Ovary (tissue), 3 donors: ENCODE measurements around the gene HNRNPA2B1.
"Not testable (repeated sequence)": the region's sequence is repeated elsewhere in the genome, so short reads cannot be mapped to it uniquely, and the experiment has no call there.

ENCODE experiments used
- EP300 ChIP-seq: sonication (generic); formaldehyde crosslinking; IDR thresholded peaks from one replicate; pipeline ENCODE4 v1.6.1; 2017; ENCODE audit warnings: antibody characterized with exemption
- POLR2A ChIP-seq: fragments of 450-650 bp; IDR thresholded peaks from one replicate; pipeline ENCODE4 v1.6.1; 2017; ENCODE audit warnings: antibody characterized with exemption, mild to moderate bottlenecking, moderate library complexity
- TF ChIP-seq, protein P1 (sequence below), 3 donors: fragments of 450-650 bp in 2 of 3; fragments of 200-600 bp in 1 of 3; IDR thresholded peaks; one replicate each; pipeline versions ENCODE4 v1.5.1 to v1.8.0; 2016 to 2022; ENCODE audit warnings: antibody characterized with exemption in 3 of 3, mild to moderate bottlenecking in 1 of 3
- donor health status: DM: no; HTN: no; CAD: no.

- TF ChIP-seq, protein P1, sequence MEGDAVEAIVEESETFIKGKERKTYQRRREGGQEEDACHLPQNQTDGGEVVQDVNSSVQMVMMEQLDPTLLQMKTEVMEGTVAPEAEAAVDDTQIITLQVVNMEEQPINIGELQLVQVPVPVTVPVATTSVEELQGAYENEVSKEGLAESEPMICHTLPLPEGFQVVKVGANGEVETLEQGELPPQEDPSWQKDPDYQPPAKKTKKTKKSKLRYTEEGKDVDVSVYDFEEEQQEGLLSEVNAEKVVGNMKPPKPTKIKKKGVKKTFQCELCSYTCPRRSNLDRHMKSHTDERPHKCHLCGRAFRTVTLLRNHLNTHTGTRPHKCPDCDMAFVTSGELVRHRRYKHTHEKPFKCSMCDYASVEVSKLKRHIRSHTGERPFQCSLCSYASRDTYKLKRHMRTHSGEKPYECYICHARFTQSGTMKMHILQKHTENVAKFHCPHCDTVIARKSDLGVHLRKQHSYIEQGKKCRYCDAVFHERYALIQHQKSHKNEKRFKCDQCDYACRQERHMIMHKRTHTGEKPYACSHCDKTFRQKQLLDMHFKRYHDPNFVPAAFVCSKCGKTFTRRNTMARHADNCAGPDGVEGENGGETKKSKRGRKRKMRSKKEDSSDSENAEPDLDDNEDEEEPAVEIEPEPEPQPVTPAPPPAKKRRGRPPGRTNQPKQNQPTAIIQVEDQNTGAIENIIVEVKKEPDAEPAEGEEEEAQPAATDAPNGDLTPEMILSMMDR (IDR thresholded peaks at IDR 0.05) = not testable (repeated sequence)
- not testable (repeated sequence) for TF ChIP-seq POLR2A, EP300
These were observed 52.2 kb downstream of the HNRNPA2B1 start for GRCh38 chr7:26148307-26148700.
